SK-N-SH treated with all-trans-retinoic acid at 6 μM for 48 hours (cell line): ENCODE measurements around the gene GRIK1.

Source experiments
- CSDC2 ChIP-seq: fragments of 250-450 bp; sonication (Bioruptor Pico); IDR thresholded peaks from 2 replicates; pipeline ENCODE4 v1.5.0; 2020; ENCODE audit warnings: mild to moderate bottlenecking, moderate library complexity
- TF ChIP-seq, protein P1 (sequence below): fragments of 250-450 bp; sonication (Bioruptor Pico); IDR thresholded peaks from 2 replicates; pipeline ENCODE4 v1.8.0; 2020; ENCODE audit warnings: mild to moderate bottlenecking, moderate library complexity, borderline replicate concordance
- TF ChIP-seq, protein P2 (sequence below): fragments of 250-450 bp; sonication (Bioruptor Pico); IDR thresholded peaks from 2 replicates; pipeline ENCODE4 v1.8.0; 2021; ENCODE audit warnings: low read depth, mild to moderate bottlenecking, moderate library complexity, borderline replicate concordance

DNA sequence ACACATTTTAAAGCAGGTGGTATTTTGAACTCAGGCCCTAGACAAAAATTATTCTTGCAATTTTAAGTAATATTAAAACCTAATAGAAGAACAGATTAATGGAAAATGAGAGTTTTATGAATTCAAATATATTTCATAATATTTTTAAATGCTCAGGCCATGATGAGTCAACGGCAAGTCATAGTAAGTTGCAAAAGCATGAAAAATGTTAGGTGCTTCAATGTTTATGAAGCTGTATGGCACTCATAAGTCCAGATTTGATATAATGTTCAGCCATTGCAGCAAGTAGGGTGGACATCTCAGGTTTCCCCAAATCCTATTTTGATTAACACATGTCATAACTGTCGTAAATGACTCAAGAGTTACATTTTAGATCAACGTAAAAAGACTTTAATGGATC lies 112.6 kb downstream of the GRIK1 start:
- TF ChIP-seq, protein P1, sequence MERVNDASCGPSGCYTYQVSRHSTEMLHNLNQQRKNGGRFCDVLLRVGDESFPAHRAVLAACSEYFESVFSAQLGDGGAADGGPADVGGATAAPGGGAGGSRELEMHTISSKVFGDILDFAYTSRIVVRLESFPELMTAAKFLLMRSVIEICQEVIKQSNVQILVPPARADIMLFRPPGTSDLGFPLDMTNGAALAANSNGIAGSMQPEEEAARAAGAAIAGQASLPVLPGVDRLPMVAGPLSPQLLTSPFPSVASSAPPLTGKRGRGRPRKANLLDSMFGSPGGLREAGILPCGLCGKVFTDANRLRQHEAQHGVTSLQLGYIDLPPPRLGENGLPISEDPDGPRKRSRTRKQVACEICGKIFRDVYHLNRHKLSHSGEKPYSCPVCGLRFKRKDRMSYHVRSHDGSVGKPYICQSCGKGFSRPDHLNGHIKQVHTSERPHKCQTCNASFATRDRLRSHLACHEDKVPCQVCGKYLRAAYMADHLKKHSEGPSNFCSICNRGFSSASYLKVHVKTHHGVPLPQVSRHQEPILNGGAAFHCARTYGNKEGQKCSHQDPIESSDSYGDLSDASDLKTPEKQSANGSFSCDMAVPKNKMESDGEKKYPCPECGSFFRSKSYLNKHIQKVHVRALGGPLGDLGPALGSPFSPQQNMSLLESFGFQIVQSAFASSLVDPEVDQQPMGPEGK (CRISPR knock-in tag): no peak
- no peak for TF ChIP-seq CSDC2 (CRISPR knock-in tag)
- TF ChIP-seq, protein P2, sequence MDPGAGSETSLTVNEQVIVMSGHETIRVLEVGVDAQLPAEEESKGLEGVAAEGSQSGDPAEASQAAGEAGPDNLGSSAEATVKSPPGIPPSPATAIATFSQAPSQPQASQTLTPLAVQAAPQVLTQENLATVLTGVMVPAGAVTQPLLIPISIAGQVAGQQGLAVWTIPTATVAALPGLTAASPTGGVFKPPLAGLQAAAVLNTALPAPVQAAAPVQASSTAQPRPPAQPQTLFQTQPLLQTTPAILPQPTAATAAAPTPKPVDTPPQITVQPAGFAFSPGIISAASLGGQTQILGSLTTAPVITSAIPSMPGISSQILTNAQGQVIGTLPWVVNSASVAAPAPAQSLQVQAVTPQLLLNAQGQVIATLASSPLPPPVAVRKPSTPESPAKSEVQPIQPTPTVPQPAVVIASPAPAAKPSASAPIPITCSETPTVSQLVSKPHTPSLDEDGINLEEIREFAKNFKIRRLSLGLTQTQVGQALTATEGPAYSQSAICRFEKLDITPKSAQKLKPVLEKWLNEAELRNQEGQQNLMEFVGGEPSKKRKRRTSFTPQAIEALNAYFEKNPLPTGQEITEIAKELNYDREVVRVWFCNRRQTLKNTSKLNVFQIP (CRISPR knock-in tag): no peak
